ENCODE measurements around the gene PGAM5.
A peak's percentile ranks its signal among the peaks of the same experiment; 100 is the strongest.
"Not testable (repeated sequence)": the region's sequence is repeated elsewhere in the genome, so short reads cannot be mapped to it uniquely, and the experiment has no call there.

PGAM5 gene

GRCh38 chr12:132689227-132689626 is 21.4 kb upstream of the PGAM5 start:
- DNase-seq, result no peak

- no peak for DNase-seq
These were observed 20.5 kb upstream of the PGAM5 start for GRCh38 chr12:132690112-132690511.

- not testable (repeated sequence) for DNase-seq
These were observed 18.6 kb upstream of the PGAM5 start for GRCh38 chr12:132692030-132692429.

- DNase-seq, result not testable (repeated sequence)
These were observed 15.8 kb upstream of the PGAM5 start for GRCh38 chr12:132694888-132695287.

- no peak for DNase-seq
These were observed 15.2 kb upstream of the PGAM5 start for GRCh38 chr12:132695431-132695830.

GRCh38 chr12:132698341-132698740 is 12.3 kb upstream of the PGAM5 start:
- no peak for DNase-seq

GRCh38 chr12:132700212-132700822 is 10.3 kb upstream of the PGAM5 start:
- no peak for DNase-seq

- DNase-seq, result no peak
These were observed 8.0 kb upstream of the PGAM5 start for GRCh38 chr12:132702640-132703039.

- DNase-seq, result no peak
These were observed 7.0 kb upstream of the PGAM5 start for GRCh38 chr12:132703641-132704040.

GRCh38 chr12:132707241-132707640 is 3.4 kb upstream of the PGAM5 start:
- DNase-seq, result no peak

GRCh38 chr12:132708150-132708549 is 2.5 kb upstream of the PGAM5 start:
- DNase-seq, result no peak

GRCh38 chr12:132710043-132710404 is 618 bp upstream of the PGAM5 start:
- no peak for DNase-seq

- DNase-seq, result no peak
These were observed 620 bp downstream of the PGAM5 start for GRCh38 chr12:132711080-132711843.

GRCh38 chr12:132713123-132713522 is 2.5 kb downstream of the PGAM5 start:
- DNase-seq, result no peak

GRCh38 chr12:132715874-132716273 is 5.2 kb downstream of the PGAM5 start:
- DNase-seq, result no peak

- DNase-seq, result no peak
These were observed 5.7 kb downstream of the PGAM5 start for GRCh38 chr12:132716356-132716755.

GRCh38 chr12:132717011-132717410 is 6.4 kb downstream of the PGAM5 start:
- no peak for DNase-seq

GRCh38 chr12:132717531-132718387 is 7.1 kb downstream of the PGAM5 start:
- no peak for DNase-seq

- no peak for DNase-seq
These were observed 8.0 kb downstream of the PGAM5 start for GRCh38 chr12:132718644-132719043.

- DNase-seq, result peak; percentile 67
These were observed 8.7 kb downstream of the PGAM5 start for GRCh38 chr12:132719141-132719953.

GRCh38 chr12:132719954-132720324 is 9.3 kb downstream of the PGAM5 start:
- DNase-seq, result no peak

GRCh38 chr12:132720606-132721345 is 10.1 kb downstream of the PGAM5 start:
- no peak for DNase-seq
